ENCODE measurements around the gene KRT79.

Gene KRT79

GRCh38 chr12:52798671-52799504, 35.2 kb downstream of the KRT79 start:
- Mint-ChIP-seq H3K4me3 (no peak overlapping the region), H3K36me3 (ENCODE audit: low read depth) (no peaks in the 10 kb centered on the region), H3K4me1 (no peaks in the 10 kb centered on the region), H3K27me3 (ENCODE audit: low read depth, poor library complexity) (peaks cover 14% of the 10 kb centered on the region), H3K27ac (no peak overlapping the region), H3K9me3 (no peaks in the 10 kb centered on the region)
- no peak for DNase-seq
- TF ChIP-seq CTCF (IDR thresholded peaks at IDR 0.05) = no peak

GRCh38 chr12:52798003-52798670, 36.0 kb downstream of the KRT79 start:
- Mint-ChIP-seq H3K9me3 (no peaks in the 10 kb centered on the region), H3K36me3 (ENCODE audit: low read depth) (no peaks in the 10 kb centered on the region), H3K4me3 (no peak overlapping the region), H3K27ac (no peak overlapping the region), H3K27me3 (ENCODE audit: low read depth, poor library complexity) (peaks cover 17% of the 10 kb centered on the region), H3K4me1 (no peaks in the 10 kb centered on the region)
- no peak for DNase-seq
- no peak for TF ChIP-seq CTCF (IDR thresholded peaks at IDR 0.05)

GRCh38 chr12:52797529-52797894, 36.6 kb downstream of the KRT79 start:
- peaks cover 22% of the 10 kb centered on the region for H3K27me3 Mint-ChIP-seq (ENCODE audit: low read depth, poor library complexity)

GRCh38 chr12:52796839-52797528, 37.1 kb downstream of the KRT79 start:
- no peak for DNase-seq
- Mint-ChIP-seq H3K4me1 (no peaks in the 10 kb centered on the region), H3K27ac (no peak overlapping the region), H3K36me3 (ENCODE audit: low read depth) (no peaks in the 10 kb centered on the region), H3K4me3 (no peak overlapping the region), H3K27me3 (ENCODE audit: low read depth, poor library complexity) (peaks cover 28% of the 10 kb centered on the region), H3K9me3 (no peaks in the 10 kb centered on the region)
- TF ChIP-seq CTCF (IDR thresholded peaks at IDR 0.05) = no peak

More at GRCh38 chr12:52797529-52797894, 36.6 kb downstream of the KRT79 start:
- no peak overlapping the region for H3K27ac Mint-ChIP-seq
- H3K4me3 Mint-ChIP-seq = no peak overlapping the region
- H3K9me3 Mint-ChIP-seq = no peaks in the 10 kb centered on the region
- no peak for TF ChIP-seq CTCF (IDR thresholded peaks at IDR 0.05)
- DNase-seq = no peak
- H3K4me1 Mint-ChIP-seq = no peaks in the 10 kb centered on the region
- H3K36me3 Mint-ChIP-seq (ENCODE audit: low read depth) = no peaks in the 10 kb centered on the region

GRCh38 chr12:52796429-52796794, 37.7 kb downstream of the KRT79 start:
- no peak for TF ChIP-seq CTCF (IDR thresholded peaks at IDR 0.05)
- Mint-ChIP-seq H3K27ac (no peak overlapping the region), H3K36me3 (ENCODE audit: low read depth) (no peaks in the 10 kb centered on the region), H3K4me1 (no peaks in the 10 kb centered on the region), H3K9me3 (no peaks in the 10 kb centered on the region), H3K4me3 (no peak overlapping the region), H3K27me3 (ENCODE audit: low read depth, poor library complexity) (peaks cover 29% of the 10 kb centered on the region)
- DNase-seq = no peak
